A549 (cell line): Measurements from ENCODE around the gene SYT6. TPM values are rescaled to one million over a fixed set of nuclear protein-coding genes. Genes with fewer than 3 reads are reported as not detected.

ENCODE experiments used
- ATAC-seq, 2 experiments: fragments of 200-7000 bp in 1 of 2; fragments of >200 bp in 1 of 2; cut with Nextera tagmentation in 1 of 2; cut with Tn5 transposase in 1 of 2; 3 replicates each; pipeline versions ENCODE4 v1.8.0 to v1.9.1; 2018 to 2020; ENCODE audit warnings: mild to moderate bottlenecking in 1 of 2, moderate library complexity in 1 of 2
- CTCF ChIA-PET: fragments of 300-600 bp; sonication (Branson Sonifier 250); formaldehyde crosslinking; extraction: SDS; loops from one replicate; lab custom pipeline; 2021; ENCODE audit warnings: antibody characterized with exemption, inconsistent platforms; lab: Yijun Ruan, JAX
- POLR2A ChIA-PET: fragments of 350-600 bp; formaldehyde crosslinking; extraction: SDS; loops from one replicate; lab custom pipeline; 2021; ENCODE audit warnings: antibody characterized with exemption, inconsistent platforms; lab: Yijun Ruan, JAX
- DNase-seq, 2 experiments: peaks; one replicate each; pipeline versions ENCODE4 v3.0.0 to v3.0.0-alpha.2; 2011 to 2016; ENCODE audit warnings: low read depth in 1 of 2, low spot score in 1 of 2
- FAIRE-seq: peaks from 2 replicates; lab custom pipeline; 2011; peaks lifted over from hg19 to GRCh38; lab: Jason Lieb, UNC
- H3K27ac ChIP-seq, 2 experiments: fragments of >200 bp; sonication (Bioruptor Twin); formaldehyde crosslinking; 3 replicates each; pipeline ENCODE4 v1.5.1; 2016 to 2017
- H3K4me1 ChIP-seq: fragments of >200 bp; sonication (Bioruptor Twin); formaldehyde crosslinking; 3 replicates; pipeline ENCODE4 v1.6.1; 2016
- H3K4me2 ChIP-seq: fragments of >200 bp; sonication (Bioruptor Twin); formaldehyde crosslinking; 3 replicates; pipeline ENCODE4 v1.6.1; 2016
- H3K4me3 ChIP-seq: fragments of >200 bp; sonication (Bioruptor Twin); formaldehyde crosslinking; 3 replicates; pipeline ENCODE4 v1.5.1; 2016
- H3K9me3 ChIP-seq: fragments of >200 bp; sonication (Bioruptor Twin); formaldehyde crosslinking; 3 replicates; pipeline ENCODE4 v1.6.1; 2016
- CBX2 ChIP-seq: fragments of 200-600 bp; sonication (generic); IDR thresholded peaks from 2 replicates; pipeline ENCODE4 v1.6.1; 2016; ENCODE audit warnings: low read depth, mild to moderate bottlenecking, borderline replicate concordance
- EHMT2 ChIP-seq: fragments of 200-600 bp; sonication (generic); IDR thresholded peaks from 2 replicates; pipeline ENCODE4 v1.6.1; 2016; ENCODE audit warnings: antibody characterized with exemption, low read depth, mild to moderate bottlenecking, moderate library complexity
- EP300 ChIP-seq, 2 experiments: fragments of >200 bp; sonication (Bioruptor Twin); formaldehyde crosslinking; IDR thresholded peaks; 2 replicates in 1 of 2; 3 replicates in 1 of 2; pipeline ENCODE4 v1.6.1; 2016 to 2017
- ESRRA ChIP-seq: fragments of 150-350 bp; IDR thresholded peaks from 2 replicates; pipeline ENCODE4 v1.6.1; 2014; ENCODE audit warnings: mild to moderate bottlenecking, low read length, borderline replicate concordance
- FOXS1 ChIP-seq: fragments of 250-450 bp; sonication (Bioruptor Pico); IDR thresholded peaks from 2 replicates; pipeline ENCODE4 v1.5.0; 2020; ENCODE audit warnings: mild to moderate bottlenecking, moderate library complexity
- HDAC2 ChIP-seq: fragments of 200-600 bp; sonication (generic); IDR thresholded peaks from 2 replicates; pipeline ENCODE4 v1.6.1; 2016
- JUNB ChIP-seq: fragments of >200 bp; sonication (Bioruptor Twin); formaldehyde crosslinking; IDR thresholded peaks from 2 replicates; pipeline ENCODE4 v1.6.1; 2016
- KDM1A ChIP-seq: fragments of 200-600 bp; sonication (generic); IDR thresholded peaks from 2 replicates; pipeline ENCODE4 v1.6.1; 2016; ENCODE audit warnings: low read depth, mild to moderate bottlenecking
- KDM5A ChIP-seq: fragments of 200-600 bp; sonication (generic); IDR thresholded peaks from 2 replicates; pipeline ENCODE4 v1.6.1; 2016; ENCODE audit warnings: antibody characterized with exemption, mild to moderate bottlenecking
- NR3C1 ChIP-seq: fragments of >200 bp; sonication (Bioruptor Twin); formaldehyde crosslinking; IDR thresholded peaks from 3 replicates; pipeline ENCODE4 v1.6.1; 2017
- POLR2A ChIP-seq: IDR thresholded peaks from 2 replicates; pipeline ENCODE4 v1.6.1; 2012; ENCODE audit warnings: mild to moderate bottlenecking, low read length
- RARB ChIP-seq: fragments of 250-450 bp; sonication (Bioruptor Pico); IDR thresholded peaks from 2 replicates; pipeline ENCODE4 v1.8.0; 2021; ENCODE audit warnings: mild to moderate bottlenecking, moderate library complexity
- RCOR1 ChIP-seq: fragments of 150-350 bp; IDR thresholded peaks from 2 replicates; pipeline ENCODE4 v1.6.1; 2014; ENCODE audit warnings: antibody characterized with exemption, low read length, low read depth
- RFX5 ChIP-seq: fragments of 450-650 bp; IDR thresholded peaks from 2 replicates; pipeline ENCODE4 v1.7.1; 2014; ENCODE audit warnings: antibody characterized with exemption, mild to moderate bottlenecking, moderate library complexity
- RNF2 ChIP-seq: fragments of 200-600 bp; sonication (generic); IDR thresholded peaks from 2 replicates; pipeline ENCODE4 v1.6.1; 2016; ENCODE audit warnings: low read depth, mild to moderate bottlenecking, antibody characterized with exemption, moderate library complexity, borderline replicate concordance
- SMC3 ChIP-seq: fragments of >200 bp; sonication (Bioruptor Twin); formaldehyde crosslinking; IDR thresholded peaks from 3 replicates; pipeline ENCODE4 v1.6.1; 2018; ENCODE audit warnings: inconsistent platforms
- ZSCAN20 ChIP-seq: fragments of 250-450 bp; sonication (Bioruptor Pico); IDR thresholded peaks from 2 replicates; pipeline ENCODE4 v1.8.0; 2022; ENCODE audit warnings: mild to moderate bottlenecking, moderate library complexity
- WGBS: methylation state at CpG from one replicate; pipeline ENCODE4 v1.1.6; 2017; ENCODE audit errors: missing lambda C conversion rate; 5-methylcytosine and 5-hydroxymethylcytosine counted together
- polyA plus RNA-seq, 4 experiments: library from polyadenylated mRNA; depleted of rRNA in 3 of 4; stranded (reverse); fragments of >200 nt; fragmentation: RNase III in 1 of 4; extraction: RNeasy Plus Mini Kit Qiagen cat#74134 plus additional on column Dnase treatment in 1 of 4; gene quantifications; 2 replicates in 3 of 4; 3 replicates in 1 of 4; pipeline ENCODE4 v1.2.3, GENCODE V29; 2011 to 2017
- TF ChIP-seq, protein P1 (sequence below): fragments of >200 bp; sonication (Bioruptor Twin); formaldehyde crosslinking; IDR thresholded peaks from 3 replicates; pipeline ENCODE4 v1.5.1; 2016
- TF ChIP-seq, protein P2 (sequence below): fragments of 450-650 bp; IDR thresholded peaks from 2 replicates; pipeline ENCODE4 v1.6.1; 2014; ENCODE audit warnings: antibody characterized with exemption
- TF ChIP-seq, protein P3 (sequence below): fragments of >200 bp; sonication (Bioruptor Twin); formaldehyde crosslinking; IDR thresholded peaks from 2 replicates; pipeline ENCODE4 v1.6.1; 2016
- TF ChIP-seq, protein P4 (sequence below): fragments of 250-450 bp; sonication (Bioruptor Pico); IDR thresholded peaks from 2 replicates; pipeline ENCODE4 v1.5.0; 2021; ENCODE audit warnings: mild to moderate bottlenecking, moderate library complexity, borderline replicate concordance

Gene SYT6
- polyA plus RNA-seq, 2 of the 4 experiments (the other 2 are of a cell fraction): 0.57 to 1.1 TPM

- 33% methylated on average over 3 of the region's 3 CpGs for WGBS
- POLR2A ChIA-PET: no interaction called here
Measured at GRCh38 chr1:114169509-114169908, 15.8 kb upstream of the SYT6 start.

GRCh38 chr1:114167226-114167625 lies 13.6 kb upstream of the SYT6 start:
- no peaks in the 10 kb centered on the region for H3K9me3 ChIP-seq
- TF ChIP-seq RCOR1: no peak
- TF ChIP-seq, protein P1, sequence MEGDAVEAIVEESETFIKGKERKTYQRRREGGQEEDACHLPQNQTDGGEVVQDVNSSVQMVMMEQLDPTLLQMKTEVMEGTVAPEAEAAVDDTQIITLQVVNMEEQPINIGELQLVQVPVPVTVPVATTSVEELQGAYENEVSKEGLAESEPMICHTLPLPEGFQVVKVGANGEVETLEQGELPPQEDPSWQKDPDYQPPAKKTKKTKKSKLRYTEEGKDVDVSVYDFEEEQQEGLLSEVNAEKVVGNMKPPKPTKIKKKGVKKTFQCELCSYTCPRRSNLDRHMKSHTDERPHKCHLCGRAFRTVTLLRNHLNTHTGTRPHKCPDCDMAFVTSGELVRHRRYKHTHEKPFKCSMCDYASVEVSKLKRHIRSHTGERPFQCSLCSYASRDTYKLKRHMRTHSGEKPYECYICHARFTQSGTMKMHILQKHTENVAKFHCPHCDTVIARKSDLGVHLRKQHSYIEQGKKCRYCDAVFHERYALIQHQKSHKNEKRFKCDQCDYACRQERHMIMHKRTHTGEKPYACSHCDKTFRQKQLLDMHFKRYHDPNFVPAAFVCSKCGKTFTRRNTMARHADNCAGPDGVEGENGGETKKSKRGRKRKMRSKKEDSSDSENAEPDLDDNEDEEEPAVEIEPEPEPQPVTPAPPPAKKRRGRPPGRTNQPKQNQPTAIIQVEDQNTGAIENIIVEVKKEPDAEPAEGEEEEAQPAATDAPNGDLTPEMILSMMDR: no peak
- no peak for TF ChIP-seq POLR2A
- no peak for TF ChIP-seq HDAC2
- no peak for TF ChIP-seq EP300 (IDR thresholded peaks at IDR 0.05)
- TF ChIP-seq JUNB: no peak
- no peak for TF ChIP-seq ZSCAN20
- TF ChIP-seq KDM5A: no peak
- TF ChIP-seq, protein P2, sequence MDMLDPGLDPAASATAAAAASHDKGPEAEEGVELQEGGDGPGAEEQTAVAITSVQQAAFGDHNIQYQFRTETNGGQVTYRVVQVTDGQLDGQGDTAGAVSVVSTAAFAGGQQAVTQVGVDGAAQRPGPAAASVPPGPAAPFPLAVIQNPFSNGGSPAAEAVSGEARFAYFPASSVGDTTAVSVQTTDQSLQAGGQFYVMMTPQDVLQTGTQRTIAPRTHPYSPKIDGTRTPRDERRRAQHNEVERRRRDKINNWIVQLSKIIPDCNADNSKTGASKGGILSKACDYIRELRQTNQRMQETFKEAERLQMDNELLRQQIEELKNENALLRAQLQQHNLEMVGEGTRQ: no peak
- TF ChIP-seq RNF2: no peak
- TF ChIP-seq CBX2: no peak
- TF ChIP-seq KDM1A: no peak
- no peak for TF ChIP-seq ESRRA
- no peak for TF ChIP-seq SMC3
- TF ChIP-seq, protein P3, sequence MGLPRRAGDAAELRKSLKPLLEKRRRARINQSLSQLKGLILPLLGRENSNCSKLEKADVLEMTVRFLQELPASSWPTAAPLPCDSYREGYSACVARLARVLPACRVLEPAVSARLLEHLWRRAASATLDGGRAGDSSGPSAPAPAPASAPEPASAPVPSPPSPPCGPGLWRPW: no peak
- TF ChIP-seq EHMT2: no peak
- no peak for TF ChIP-seq RFX5
- TF ChIP-seq, protein P4, sequence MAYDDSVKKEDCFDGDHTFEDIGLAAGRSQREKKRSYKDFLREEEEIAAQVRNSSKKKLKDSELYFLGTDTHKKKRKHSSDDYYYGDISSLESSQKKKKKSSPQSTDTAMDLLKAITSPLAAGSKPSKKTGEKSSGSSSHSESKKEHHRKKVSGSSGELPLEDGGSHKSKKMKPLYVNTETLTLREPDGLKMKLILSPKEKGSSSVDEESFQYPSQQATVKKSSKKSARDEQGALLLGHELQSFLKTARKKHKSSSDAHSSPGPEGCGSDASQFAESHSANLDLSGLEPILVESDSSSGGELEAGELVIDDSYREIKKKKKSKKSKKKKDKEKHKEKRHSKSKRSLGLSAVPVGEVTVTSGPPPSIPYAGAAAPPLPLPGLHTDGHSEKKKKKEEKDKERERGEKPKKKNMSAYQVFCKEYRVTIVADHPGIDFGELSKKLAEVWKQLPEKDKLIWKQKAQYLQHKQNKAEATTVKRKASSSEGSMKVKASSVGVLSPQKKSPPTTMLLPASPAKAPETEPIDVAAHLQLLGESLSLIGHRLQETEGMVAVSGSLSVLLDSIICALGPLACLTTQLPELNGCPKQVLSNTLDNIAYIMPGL (CRISPR knock-in tag): no peak
- no peak for TF ChIP-seq FOXS1
- TF ChIP-seq NR3C1: no peak
- WGBS: 71% methylated on average over 2 of the region's 3 CpGs
- H3K4me3 ChIP-seq: no peak overlapping the region
- no peak overlapping the region for H3K4me2 ChIP-seq
- H3K27ac ChIP-seq: no peak overlapping the region
- ATAC-seq (no peak), DNase-seq (no peak), FAIRE-seq (no peak)
- POLR2A ChIA-PET: no interaction called here
- CTCF ChIA-PET: interaction anchor here (1.3 kb wide), 1 partner anchor 17 kb away, joined by 3 read pairs; no protein-coding TSS in a partner anchor
- H3K4me1 ChIP-seq: no peaks in the 10 kb centered on the region

More at GRCh38 chr1:114169509-114169908, 15.8 kb upstream of the SYT6 start:
- TF ChIP-seq, protein P2: no peak
- TF ChIP-seq RARB (CRISPR knock-in tag): no peak
- H3K4me3 ChIP-seq: no peak overlapping the region
- no peak for ATAC-seq
- no peaks in the 10 kb centered on the region for H3K4me1 ChIP-seq
- no peak for DNase-seq
- no peaks in the 10 kb centered on the region for H3K9me3 ChIP-seq
- no peak for FAIRE-seq
- H3K27ac ChIP-seq: no peak overlapping the region
- no peak overlapping the region for H3K4me2 ChIP-seq
- CTCF ChIA-PET: interaction anchor here (1.3 kb wide), 1 partner anchor 113 kb away, joined by 3 read pairs; no protein-coding TSS in a partner anchor
